ENCODE measurements around the gene PALD1. TPM values are rescaled to one million over a fixed set of nuclear protein-coding genes. Genes with fewer than 3 reads are reported as not detected.

The PALD1 gene
- total RNA-seq, 1 experiment from 2014 or later: 34.8 TPM

DNA sequence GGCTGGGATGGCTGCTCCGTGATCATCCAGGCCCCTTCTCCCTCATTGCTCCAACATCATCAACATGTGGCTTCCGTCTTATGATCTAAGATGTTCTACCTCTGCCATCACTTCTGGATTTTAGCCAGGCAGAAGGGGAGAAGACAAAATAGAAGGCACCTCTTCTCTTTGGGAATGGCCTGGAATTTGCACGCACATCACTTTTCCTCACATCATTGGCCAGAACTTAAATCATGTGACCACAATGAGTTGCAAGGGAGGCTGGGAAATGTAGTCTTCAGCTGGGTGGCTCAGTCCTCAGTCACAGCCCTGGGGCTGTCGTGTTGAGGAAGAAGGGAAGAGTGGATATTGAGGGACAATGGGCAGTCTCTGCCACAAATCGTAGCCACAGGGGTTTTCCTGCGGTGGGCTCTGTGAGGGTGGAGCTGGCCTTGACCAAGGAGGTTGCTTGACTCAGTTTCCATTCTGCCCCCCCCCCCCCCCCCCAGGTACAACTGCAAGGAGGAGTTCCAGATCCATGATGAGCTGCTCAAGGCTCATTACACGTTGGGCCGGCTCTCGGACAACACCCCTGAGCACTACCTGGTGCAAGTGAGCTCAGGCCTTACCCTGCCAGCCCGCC lies 50.3 kb downstream of the PALD1 start:
- in situ Hi-C loops (cut with HindIII; ENCODE audit: low sequenced_read_pairs): no loop called here
- DNase-seq (ENCODE audit: low spot score): peak; percentile 66

GRCh38 chr10:70529848-70530247 lies 51.3 kb downstream of the PALD1 start:
- no peak for DNase-seq (ENCODE audit: low spot score)
- in situ Hi-C loops (cut with HindIII; ENCODE audit: low sequenced_read_pairs): no loop called here

GRCh38 chr10:70530315-70530714 lies 51.7 kb downstream of the PALD1 start:
- in situ Hi-C loops (cut with HindIII; ENCODE audit: low sequenced_read_pairs): no loop called here
- no peak for DNase-seq (ENCODE audit: low spot score)

DNA sequence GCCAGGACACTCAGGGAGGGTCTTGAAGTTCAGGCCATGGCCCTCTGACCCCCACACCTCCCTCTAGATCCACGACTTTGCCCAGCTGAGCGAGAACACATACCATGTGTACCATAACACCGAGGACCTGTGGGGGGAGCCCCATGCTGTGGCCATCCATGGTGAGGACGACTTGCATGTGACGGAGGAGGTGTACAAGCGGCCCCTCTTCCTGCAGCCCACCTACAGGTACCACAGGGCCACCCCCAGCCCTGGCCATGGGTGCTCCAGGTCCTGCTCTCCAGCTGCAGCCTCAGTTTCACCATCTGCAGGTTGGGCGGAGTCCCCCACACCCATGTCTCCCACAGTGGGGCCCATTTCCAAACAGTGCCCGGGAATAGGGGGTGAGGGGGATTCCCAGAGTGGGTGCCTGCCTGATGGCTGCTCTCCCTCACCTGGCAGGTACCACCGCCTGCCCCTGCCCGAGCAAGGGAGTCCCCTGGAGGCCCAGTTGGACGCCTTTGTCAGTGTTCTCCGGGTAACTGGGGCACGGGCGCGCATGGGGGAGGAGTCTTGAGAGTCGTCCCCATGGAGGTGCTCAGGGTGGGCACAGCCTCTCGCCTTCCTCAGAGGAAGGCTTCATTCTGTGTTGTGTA lies 54.1 kb downstream of the PALD1 start:
- in situ Hi-C loops (cut with HindIII; ENCODE audit: low sequenced_read_pairs): no loop called here
- no peak for DNase-seq (ENCODE audit: low spot score)

GRCh38 chr10:70533189-70533558 lies 54.6 kb downstream of the PALD1 start:
- in situ Hi-C loops (cut with HindIII; ENCODE audit: low sequenced_read_pairs): no loop called here
- no peak for DNase-seq (ENCODE audit: low spot score)

DNA sequence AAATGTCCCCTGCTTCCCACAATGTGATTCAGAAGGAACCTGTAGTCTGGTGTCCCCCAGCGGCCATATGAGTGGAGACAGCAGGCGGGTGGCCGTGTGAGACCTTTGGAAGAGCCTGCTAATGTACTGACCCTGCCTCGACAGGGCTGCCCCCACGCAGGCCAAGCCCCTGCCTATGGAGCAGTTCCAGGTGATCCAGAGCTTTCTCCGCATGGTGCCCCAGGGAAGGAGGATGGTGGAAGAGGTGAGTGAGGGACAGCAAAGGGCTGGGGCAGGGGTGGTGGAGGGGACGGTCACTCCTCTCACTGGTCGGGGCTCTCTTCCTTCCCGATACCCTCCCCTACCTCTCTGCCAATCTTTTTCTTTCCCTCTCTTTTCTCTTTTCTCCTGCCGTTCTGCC lies 55.7 kb downstream of the PALD1 start:
- in situ Hi-C loops (cut with HindIII; ENCODE audit: low sequenced_read_pairs): no loop called here
- DNase-seq (ENCODE audit: low spot score): no peak

GRCh38 chr10:70535001-70535400 lies 56.4 kb downstream of the PALD1 start:
- in situ Hi-C loops (cut with HindIII; ENCODE audit: low sequenced_read_pairs): no loop called here
- no peak for DNase-seq (ENCODE audit: low spot score)

- no peak for DNase-seq (ENCODE audit: low spot score)
- in situ Hi-C loops (cut with HindIII; ENCODE audit: low sequenced_read_pairs): no loop called here
Observed at GRCh38 chr10:70535451-70535850, 56.9 kb downstream of the PALD1 start.

GRCh38 chr10:70536196-70536861 lies 57.8 kb downstream of the PALD1 start:
- no peak for DNase-seq (ENCODE audit: low spot score)
- in situ Hi-C loops (cut with HindIII; ENCODE audit: low sequenced_read_pairs): no loop called here

DNA sequence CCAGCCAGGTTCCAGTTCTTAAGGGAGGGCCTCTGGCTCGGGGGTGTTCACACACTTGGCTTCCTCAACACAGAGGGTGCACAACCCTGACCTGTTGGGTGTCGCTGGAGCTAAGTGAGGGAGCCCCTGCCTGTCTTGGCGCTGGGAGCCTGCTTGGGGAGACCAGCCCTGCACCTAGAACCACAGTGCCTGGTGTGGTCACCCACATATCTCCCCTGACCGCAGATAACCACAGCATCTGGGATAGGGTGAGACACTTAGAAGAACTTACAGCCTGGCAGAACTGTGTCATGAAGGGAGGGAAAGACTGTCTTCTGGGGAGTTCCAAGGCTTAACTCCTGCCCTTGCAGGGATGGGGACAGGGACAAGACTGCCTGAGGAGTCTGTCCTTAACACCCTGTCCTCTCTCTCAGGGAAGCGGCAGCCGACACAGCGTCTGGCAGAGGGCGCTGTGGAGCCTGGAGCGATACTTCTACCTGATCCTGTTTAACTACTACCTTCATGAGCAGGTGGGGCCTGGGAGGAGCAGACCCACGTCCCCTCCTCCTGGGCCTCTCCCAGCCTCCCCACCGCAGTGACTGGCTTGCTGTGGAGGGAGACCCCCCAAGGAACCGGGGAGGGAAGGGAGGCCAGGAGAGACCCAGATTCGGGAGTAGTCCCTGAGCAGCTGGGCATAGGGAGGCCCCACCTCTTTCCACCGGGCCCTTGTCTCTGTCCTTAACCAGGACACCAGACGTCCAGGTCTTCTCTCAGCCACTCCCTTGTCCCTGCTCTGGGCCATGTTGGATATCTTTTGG lies 59.0 kb downstream of the PALD1 start:
- in situ Hi-C loops (cut with HindIII; ENCODE audit: low sequenced_read_pairs): no loop called here
- no peak for DNase-seq (ENCODE audit: low spot score)

- in situ Hi-C loops (cut with HindIII; ENCODE audit: low sequenced_read_pairs): no loop called here
Observed at GRCh38 chr10:70538195-70538520, 59.6 kb downstream of the PALD1 start.

DNA sequence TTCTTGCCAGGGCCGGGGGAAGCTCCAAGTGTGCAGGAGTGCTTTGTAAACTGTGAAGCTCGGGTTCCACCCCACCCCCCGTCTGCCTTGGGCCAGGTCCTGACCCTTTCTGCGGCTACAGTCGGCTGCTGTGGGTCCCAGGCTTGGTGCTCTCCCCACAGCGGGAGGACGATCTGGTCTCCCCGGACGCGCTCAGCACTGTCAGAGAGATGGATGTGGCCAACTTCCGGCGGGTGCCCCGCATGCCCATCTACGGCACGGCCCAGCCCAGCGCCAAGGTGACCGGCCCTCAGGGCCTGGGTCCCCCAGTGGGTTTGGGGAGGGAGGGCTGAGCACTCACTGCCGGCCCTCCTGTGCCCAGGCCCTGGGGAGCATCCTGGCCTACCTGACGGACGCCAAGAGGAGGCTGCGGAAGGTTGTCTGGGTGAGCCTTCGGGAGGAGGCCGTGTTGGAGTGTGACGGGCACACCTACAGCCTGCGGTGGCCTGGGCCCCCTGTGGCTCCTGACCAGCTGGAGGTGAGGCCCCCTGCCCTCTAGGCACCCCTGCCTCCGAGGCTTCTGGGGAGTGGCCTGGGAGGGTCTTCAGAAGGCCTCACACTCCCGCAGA lies 60.3 kb downstream of the PALD1 start:
- DNase-seq (ENCODE audit: low spot score): no peak
- in situ Hi-C loops (cut with HindIII; ENCODE audit: low sequenced_read_pairs): no loop called here

More at GRCh38 chr10:70538195-70538520, 59.6 kb downstream of the PALD1 start:
- no peak for DNase-seq (ENCODE audit: low spot score)

DNA sequence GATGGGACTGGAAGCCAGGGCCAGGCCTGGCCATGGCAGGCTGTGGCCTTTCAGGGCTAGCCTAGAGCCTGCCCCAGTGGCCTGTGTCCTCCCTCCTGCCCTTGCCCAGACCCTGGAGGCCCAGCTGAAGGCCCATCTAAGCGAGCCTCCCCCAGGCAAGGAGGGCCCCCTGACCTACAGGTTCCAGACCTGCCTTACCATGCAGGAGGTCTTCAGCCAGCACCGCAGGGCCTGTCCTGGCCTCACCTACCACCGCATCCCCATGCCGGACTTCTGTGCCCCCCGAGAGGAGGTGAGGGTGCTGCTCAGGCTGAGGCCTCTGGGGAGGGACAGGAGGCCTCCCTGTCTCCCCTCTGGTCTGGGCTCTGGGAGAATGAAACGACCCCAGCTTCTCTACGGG lies 60.9 kb downstream of the PALD1 start:
- no peak for DNase-seq (ENCODE audit: low spot score)
- in situ Hi-C loops (cut with HindIII; ENCODE audit: low sequenced_read_pairs): no loop called here

DNA sequence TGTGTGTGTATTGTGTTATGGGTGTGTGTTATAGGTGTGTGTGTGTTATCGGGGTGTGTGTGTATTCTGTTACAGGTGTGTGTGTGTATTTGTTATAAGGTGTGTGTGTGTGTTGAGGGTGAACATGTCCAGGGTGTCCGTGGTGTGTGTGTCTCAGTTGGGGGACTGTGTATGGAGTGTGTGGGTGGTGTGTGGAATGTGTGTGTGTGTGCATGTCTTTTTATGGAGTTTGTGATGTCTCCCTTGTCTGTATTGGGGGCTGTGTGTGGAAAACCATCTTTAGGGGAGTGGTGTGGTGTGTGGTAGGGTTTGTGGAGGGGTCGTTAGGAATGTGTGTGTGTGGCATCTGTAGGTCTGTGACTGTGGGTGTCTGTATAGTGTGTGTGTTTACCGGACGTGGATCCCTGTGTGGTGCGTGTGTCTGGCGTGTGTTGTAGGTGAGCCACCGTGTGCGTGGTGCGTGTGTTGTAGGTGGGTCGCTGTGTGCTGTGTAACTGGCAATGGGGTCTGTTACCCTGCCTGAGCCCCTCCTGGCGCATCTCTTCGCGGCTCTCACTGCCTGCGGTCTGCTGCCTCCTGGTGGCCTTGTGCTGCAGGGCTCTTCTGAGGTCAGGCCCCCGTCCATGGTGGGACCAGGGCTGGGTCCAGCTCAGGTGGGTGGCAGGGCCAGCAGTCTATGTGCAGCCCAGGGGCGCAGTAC lies 61.7 kb downstream of the PALD1 start:
- in situ Hi-C loops (cut with HindIII; ENCODE audit: low sequenced_read_pairs): no loop called here
- no peak for DNase-seq (ENCODE audit: low spot score)

- no peak for DNase-seq (ENCODE audit: low spot score)
- in situ Hi-C loops (cut with HindIII; ENCODE audit: low sequenced_read_pairs): no loop called here
Observed at GRCh38 chr10:70540789-70541360, 62.3 kb downstream of the PALD1 start.

GRCh38 chr10:70541736-70542564 lies 63.4 kb downstream of the PALD1 start:
- in situ Hi-C loops (cut with HindIII; ENCODE audit: low sequenced_read_pairs): no loop called here
- no peak for DNase-seq (ENCODE audit: low spot score)

- in situ Hi-C loops (cut with HindIII; ENCODE audit: low sequenced_read_pairs): no loop called here
- no peak for DNase-seq (ENCODE audit: low spot score)
Observed at GRCh38 chr10:70542565-70542938, 64.0 kb downstream of the PALD1 start.

DNA sequence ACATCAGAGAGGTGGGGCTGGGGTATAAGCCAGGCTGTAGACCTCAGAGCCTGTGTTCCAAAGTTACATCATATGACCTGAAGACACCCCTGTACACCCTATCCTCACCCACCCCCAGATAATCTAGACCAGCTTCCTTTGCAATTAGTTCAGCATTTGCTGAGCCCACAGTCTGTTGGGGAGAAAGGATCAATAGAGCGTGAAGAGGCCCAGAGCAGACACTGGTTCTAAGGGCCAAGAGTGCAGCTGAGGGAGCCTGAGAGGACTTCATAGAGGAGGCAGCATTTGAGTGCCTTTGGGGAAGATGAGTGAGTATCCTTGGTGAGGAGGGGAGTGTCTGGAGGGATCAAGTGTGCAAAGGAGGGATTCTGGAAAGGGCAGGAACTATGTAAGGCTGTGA lies 65.3 kb downstream of the PALD1 start:
- in situ Hi-C loops (cut with HindIII; ENCODE audit: low sequenced_read_pairs): no loop called here
- no peak for DNase-seq (ENCODE audit: low spot score)

All from G401 (cell line).